Upper lobe of left lung (tissue), 6 donors: ENCODE results near the gene RMDN3. TPM values are rescaled to one million over a fixed set of nuclear protein-coding genes. Genes with fewer than 3 reads are reported as not detected.

Experiments used
- ATAC-seq, 2 donors: fragments of 200-7000 bp; cut with Tn5 transposase; one replicate each; pipeline ENCODE4 v1.9.1; 2022; ENCODE audit warnings: mild to moderate bottlenecking in 2 of 2, moderate library complexity in 2 of 2; ENCODE audit not compliant: low FRiP score in 2 of 2
- DNase-seq, 2 donors: peaks; one replicate each; pipeline ENCODE4 v3.0.0-alpha.2; 2019 to 2020
- H3K27ac ChIP-seq, 4 donors: fragments of 200-600 bp; sonication (generic); one replicate each; pipeline ENCODE4 v1.5.1; 2016 to 2019
- H3K27me3 ChIP-seq, 4 donors: fragments of 200-600 bp; sonication (generic); one replicate each; pipeline ENCODE4 v1.5.1; 2017 to 2019
- H3K36me3 ChIP-seq, 4 donors: fragments of 200-600 bp; sonication (generic); one replicate each; pipeline ENCODE4 v1.5.1; 2016 to 2019
- H3K4me1 ChIP-seq, 4 donors: fragments of 200-600 bp; sonication (generic); one replicate each; pipeline ENCODE4 v1.5.1; 2018 to 2019
- H3K4me3 ChIP-seq, 4 donors: fragments of 200-600 bp; sonication (generic); one replicate each; pipeline ENCODE4 v1.5.1; 2017 to 2019; ENCODE audit warnings: mild to moderate bottlenecking in 2 of 4, moderate library complexity in 1 of 4
- H3K9me3 ChIP-seq, 4 donors: fragments of 200-600 bp; sonication (generic); one replicate each; pipeline ENCODE4 v1.5.1; 2018 to 2019
- EP300 ChIP-seq, 4 donors: sonication (generic); formaldehyde crosslinking; IDR thresholded peaks; one replicate each; pipeline ENCODE4 v1.5.1; 2017; ENCODE audit warnings: antibody characterized with exemption in 4 of 4, control low read depth in 2 of 4
- POLR2A ChIP-seq, 4 donors: fragments of 450-650 bp; IDR thresholded peaks; one replicate each; pipeline ENCODE4 v1.5.1; 2016 to 2017; ENCODE audit warnings: antibody characterized with exemption in 4 of 4, mild to moderate bottlenecking in 2 of 4
- POLR2AphosphoS5 ChIP-seq, 2 donors: sonication (generic); formaldehyde crosslinking; IDR thresholded peaks; one replicate each; pipeline ENCODE4 v1.5.1; 2017; ENCODE audit warnings: antibody characterized with exemption in 2 of 2
- WGBS, 2 donors: methylation state at CpG; one replicate each; pipeline ENCODE4 v1.1.5; 2017 to 2018; 5-methylcytosine and 5-hydroxymethylcytosine counted together
- total RNA-seq, 6 donors: library from RNA; depleted of rRNA in 4 of 6; stranded (reverse); fragments of >200 nt in 4 of 6; gene quantifications; one replicate each; pipeline versions ENCODE4 v1.1.0 to v1.2.1, GENCODE V29; 2016 to 2021
- TF ChIP-seq, protein P1 (sequence below), 6 experiments: fragments of 450-650 bp in 4 of 6; fragments of 200-600 bp in 2 of 6; sonication (generic) in 2 of 6; IDR thresholded peaks; one replicate each; pipeline ENCODE4 v1.5.1; 2016 to 2019; ENCODE audit warnings: antibody characterized with exemption in 6 of 6
- donor health status: DM: no; HTN: no; CAD: no; lungs with moderate emphysema.
- donor health status: DM: no; HTN: yes; CAD: no; lungs with severe emphysema.

Gene RMDN3
- total RNA-seq, 6 donors from 2014 or later = 57.3 to 123 (median 105) TPM

- Histone ChIP-seq H3K27me3 (no peaks in the 10 kb centered on the region), H3K9me3 (no peaks in the 10 kb centered on the region), H3K4me1 (no peaks in the 10 kb centered on the region), H3K4me3 (no peak overlapping the region), H3K36me3 (peaks cover 6 to 46% (median 20%) of the 10 kb centered on the region in 4 donors), H3K27ac (peak overlapping the region in 1 of 4 donors; percentile 59)
- DNase-seq (no peak), ATAC-seq (no peak)
- WGBS, 2 donors = 80 to 84% methylated on average over 3 of the region's 3 CpGs
- TF ChIP-seq, protein P1, sequence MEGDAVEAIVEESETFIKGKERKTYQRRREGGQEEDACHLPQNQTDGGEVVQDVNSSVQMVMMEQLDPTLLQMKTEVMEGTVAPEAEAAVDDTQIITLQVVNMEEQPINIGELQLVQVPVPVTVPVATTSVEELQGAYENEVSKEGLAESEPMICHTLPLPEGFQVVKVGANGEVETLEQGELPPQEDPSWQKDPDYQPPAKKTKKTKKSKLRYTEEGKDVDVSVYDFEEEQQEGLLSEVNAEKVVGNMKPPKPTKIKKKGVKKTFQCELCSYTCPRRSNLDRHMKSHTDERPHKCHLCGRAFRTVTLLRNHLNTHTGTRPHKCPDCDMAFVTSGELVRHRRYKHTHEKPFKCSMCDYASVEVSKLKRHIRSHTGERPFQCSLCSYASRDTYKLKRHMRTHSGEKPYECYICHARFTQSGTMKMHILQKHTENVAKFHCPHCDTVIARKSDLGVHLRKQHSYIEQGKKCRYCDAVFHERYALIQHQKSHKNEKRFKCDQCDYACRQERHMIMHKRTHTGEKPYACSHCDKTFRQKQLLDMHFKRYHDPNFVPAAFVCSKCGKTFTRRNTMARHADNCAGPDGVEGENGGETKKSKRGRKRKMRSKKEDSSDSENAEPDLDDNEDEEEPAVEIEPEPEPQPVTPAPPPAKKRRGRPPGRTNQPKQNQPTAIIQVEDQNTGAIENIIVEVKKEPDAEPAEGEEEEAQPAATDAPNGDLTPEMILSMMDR (IDR thresholded peaks at IDR 0.05) = no peak
- TF ChIP-seq POLR2A (IDR thresholded peaks at IDR 0.05) (no peak), EP300 (IDR thresholded peaks at IDR 0.05) (no peak), POLR2AphosphoS5 (IDR thresholded peaks at IDR 0.05) (no peak)
These were observed 24.0 kb downstream of the RMDN3 start for GRCh38 chr15:40731034-40731433.

- no peak for ATAC-seq
- Histone ChIP-seq H3K27me3 (no peaks in the 10 kb centered on the region), H3K36me3 (no peaks in the 10 kb centered on the region), H3K27ac (no peak overlapping the region), H3K9me3 (no peaks in the 10 kb centered on the region), H3K4me1 (no peaks in the 10 kb centered on the region), H3K4me3 (no peak overlapping the region)
- no peak for DNase-seq
- 91 to 94% methylated on average over 2 of the region's 2 CpGs for WGBS, 2 donors
- TF ChIP-seq POLR2AphosphoS5 (IDR thresholded peaks at IDR 0.05) (no peak), POLR2A (IDR thresholded peaks at IDR 0.05) (no peak), EP300 (IDR thresholded peaks at IDR 0.05) (no peak)
- TF ChIP-seq, protein P1 (IDR thresholded peaks at IDR 0.05) = no peak
These were observed 31.1 kb downstream of the RMDN3 start for GRCh38 chr15:40723919-40724318.

DNA sequence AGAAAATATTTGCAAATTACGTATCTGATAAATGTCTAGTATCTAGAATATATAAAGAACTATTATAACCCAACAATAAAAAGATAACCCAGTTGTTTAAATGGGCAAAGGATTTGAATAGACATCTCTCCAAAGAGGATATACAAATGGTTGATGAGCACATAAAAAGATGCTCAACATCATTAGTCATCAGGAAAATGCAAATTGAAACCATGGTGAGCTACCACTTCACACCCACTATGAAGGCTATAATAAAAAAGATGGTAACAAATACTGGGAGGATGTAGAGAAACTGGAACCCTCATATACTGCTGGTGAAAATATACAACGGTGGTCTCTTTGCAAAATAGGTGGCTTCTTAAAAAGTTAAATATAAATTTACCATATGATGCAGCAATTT, 32.1 kb downstream of the RMDN3 start:
- no peaks in the 10 kb centered on the region for H3K4me1 ChIP-seq
- DNase-seq = no peak
- no peaks in the 10 kb centered on the region for H3K36me3 ChIP-seq
- no peak overlapping the region for H3K27ac ChIP-seq
- no peaks in the 10 kb centered on the region for H3K9me3 ChIP-seq
- TF ChIP-seq, protein P1 (IDR thresholded peaks at IDR 0.05) = no peak
- TF ChIP-seq EP300 (IDR thresholded peaks at IDR 0.05) (no peak), POLR2AphosphoS5 (IDR thresholded peaks at IDR 0.05) (no peak), POLR2A (IDR thresholded peaks at IDR 0.05) (no peak)
- WGBS, 2 donors = 89 to 94% methylated on average over 2 of the region's 2 CpGs
- ATAC-seq = no peak
- no peaks in the 10 kb centered on the region for H3K27me3 ChIP-seq
- H3K4me3 ChIP-seq = no peak overlapping the region

GRCh38 chr15:40722354-40722753, 32.7 kb downstream of the RMDN3 start:
- DNase-seq = no peak
- Histone ChIP-seq H3K9me3 (no peaks in the 10 kb centered on the region), H3K36me3 (no peaks in the 10 kb centered on the region), H3K27ac (no peak overlapping the region), H3K4me1 (no peaks in the 10 kb centered on the region), H3K4me3 (no peak overlapping the region), H3K27me3 (no peaks in the 10 kb centered on the region)
- no peak for TF ChIP-seq POLR2A (IDR thresholded peaks at IDR 0.05)
- TF ChIP-seq EP300 (IDR thresholded peaks at IDR 0.05) = no peak
- TF ChIP-seq, protein P1 (IDR thresholded peaks at IDR 0.05) = no peak
- no peak for TF ChIP-seq POLR2AphosphoS5 (IDR thresholded peaks at IDR 0.05)
- no peak for ATAC-seq
- 95 to 97% methylated on average over 4 of the region's 4 CpGs for WGBS, 2 donors

DNA sequence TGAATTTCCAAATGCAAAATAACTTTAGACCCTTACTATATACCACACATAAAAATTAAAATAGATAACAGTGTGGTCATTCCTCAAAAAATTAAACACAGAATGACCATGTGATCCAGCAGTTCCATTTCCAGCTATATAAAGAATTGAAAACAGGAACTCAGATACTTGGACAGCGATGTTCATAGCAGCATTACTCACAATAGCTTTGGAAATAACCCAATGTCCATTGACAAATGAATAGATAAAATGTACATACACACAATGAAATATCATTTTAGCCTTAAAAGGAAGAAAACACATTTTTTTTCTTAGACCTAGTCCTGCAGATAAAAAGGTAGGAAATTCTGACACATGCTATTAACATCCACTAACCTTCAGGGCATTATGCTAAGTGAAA, 33.4 kb downstream of the RMDN3 start:
- Histone ChIP-seq H3K9me3 (no peaks in the 10 kb centered on the region), H3K4me3 (no peak overlapping the region), H3K27ac (no peak overlapping the region), H3K4me1 (no peaks in the 10 kb centered on the region), H3K36me3 (no peaks in the 10 kb centered on the region), H3K27me3 (no peaks in the 10 kb centered on the region)
- WGBS, 2 donors = 49 to 78% methylated on average over 1 of the region's 1 CpG
- TF ChIP-seq, protein P1 (IDR thresholded peaks at IDR 0.05) = no peak
- no peak for TF ChIP-seq POLR2AphosphoS5 (IDR thresholded peaks at IDR 0.05)
- no peak for DNase-seq
- no peak for ATAC-seq
